ENCODE measurements around the gene LRRIQ1.
"Not testable (repeated sequence)": the region's sequence is repeated elsewhere in the genome, so short reads cannot be mapped to it uniquely, and the experiment has no call there.

LRRIQ1 gene

DNA sequence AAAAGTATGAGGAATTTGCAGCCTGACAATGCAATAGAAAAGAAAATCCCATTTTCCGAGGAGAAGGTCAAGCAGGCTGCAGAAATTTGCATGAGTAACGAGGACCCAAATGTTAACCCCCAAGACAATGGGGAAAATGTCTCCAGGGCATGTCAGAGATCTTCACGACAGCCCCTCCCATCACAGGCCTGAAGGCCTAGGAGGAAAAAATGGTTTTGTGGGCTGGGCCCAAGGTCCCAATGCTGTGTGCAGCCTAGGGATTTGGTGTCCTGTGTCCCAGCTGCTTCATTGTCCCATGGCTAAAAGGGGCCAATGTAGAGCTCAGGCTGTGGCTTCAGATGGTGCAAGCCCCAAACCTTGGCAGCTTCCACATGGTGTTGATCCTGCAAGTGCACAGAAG, 167.7 kb downstream of the LRRIQ1 start:
- not testable (repeated sequence) for DNase-seq

- no peak for DNase-seq
Measured at GRCh38 chr12:85206543-85206942, 170.4 kb downstream of the LRRIQ1 start.

GRCh38 chr12:85224339-85224738, 188.2 kb downstream of the LRRIQ1 start:
- not testable (repeated sequence) for DNase-seq

DNA sequence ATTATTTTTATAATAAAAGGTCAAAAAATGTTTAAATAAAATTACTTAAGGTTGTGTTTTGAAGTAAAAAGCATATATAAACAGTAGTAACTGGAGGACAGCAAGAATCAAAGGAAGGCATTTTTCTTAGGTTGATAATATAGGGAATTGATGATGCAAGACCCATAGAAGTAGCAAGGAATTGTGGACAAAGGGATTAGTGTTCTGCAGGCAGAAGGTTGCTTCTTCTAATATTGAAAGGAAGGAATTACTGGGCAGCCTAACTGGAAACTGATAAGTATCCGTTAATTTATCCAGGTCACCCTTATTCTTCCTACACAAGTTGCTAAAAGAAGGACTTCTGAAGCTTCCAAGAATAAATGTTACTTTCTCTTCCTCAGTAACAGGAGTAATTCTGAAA, 189.3 kb downstream of the LRRIQ1 start:
- DNase-seq, result no peak

DNA sequence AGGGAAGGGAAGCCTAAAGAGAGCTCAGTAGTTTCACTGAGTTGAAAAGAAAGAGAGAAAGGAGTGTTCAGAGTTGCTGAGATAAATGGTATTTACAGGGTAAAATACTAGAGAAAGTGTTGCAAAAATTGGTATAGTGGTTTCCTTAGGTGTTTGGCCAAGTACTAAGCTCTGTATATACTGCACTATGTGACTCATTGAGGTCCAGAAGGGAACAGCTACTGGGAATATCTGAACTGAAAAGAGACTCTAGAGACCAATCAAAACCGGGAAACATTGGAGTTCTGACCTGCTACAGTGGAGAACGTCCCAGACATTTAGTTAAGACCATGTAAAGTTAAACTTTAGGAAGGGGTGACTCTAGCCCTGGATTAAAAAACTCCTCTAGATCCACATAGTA, 201.2 kb downstream of the LRRIQ1 start:
- no peak for DNase-seq

- DNase-seq, result no peak
Measured at GRCh38 chr12:85244561-85244960, 208.4 kb downstream of the LRRIQ1 start.

- no peak for DNase-seq
Measured at GRCh38 chr12:85253853-85254252, 217.7 kb downstream of the LRRIQ1 start.

DNA sequence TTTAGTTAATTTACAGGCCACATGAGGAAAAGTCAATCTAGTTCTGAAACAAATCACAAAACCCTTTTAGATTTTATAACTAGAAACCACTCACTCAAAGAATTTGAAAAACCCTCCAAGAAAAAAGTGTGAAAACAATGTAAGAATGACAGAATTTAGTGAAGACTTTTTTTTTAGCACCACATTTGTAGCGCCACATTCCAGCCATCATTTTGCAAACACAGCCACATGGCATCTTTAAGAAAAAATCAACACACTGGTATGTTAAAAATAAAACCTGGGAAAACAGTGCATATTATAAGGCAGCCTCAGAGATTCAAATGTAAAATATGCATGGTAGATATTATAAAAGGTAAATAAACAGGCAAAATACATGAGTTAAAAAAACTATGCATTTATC, 221.5 kb downstream of the LRRIQ1 start:
- DNase-seq, result no peak

DNA sequence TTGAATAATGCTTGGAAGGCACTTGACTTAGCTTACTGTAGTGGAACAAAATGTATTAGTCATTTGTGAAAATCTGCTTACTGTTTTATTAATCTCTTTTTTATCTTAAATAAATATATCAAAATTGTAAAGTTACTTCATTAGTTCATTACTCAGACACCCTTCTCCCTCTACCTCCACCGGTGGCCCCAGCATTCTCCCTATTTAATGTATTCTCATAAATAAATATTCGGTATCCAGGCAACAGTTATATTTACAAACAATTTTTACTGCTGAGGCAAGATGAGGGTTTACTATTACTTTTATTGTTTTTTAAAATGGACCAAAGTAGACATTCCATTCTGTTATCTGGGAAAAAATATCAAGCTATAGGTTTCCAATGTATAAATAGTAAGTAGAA, 224.3 kb downstream of the LRRIQ1 start:
- DNase-seq, result no peak

DNA sequence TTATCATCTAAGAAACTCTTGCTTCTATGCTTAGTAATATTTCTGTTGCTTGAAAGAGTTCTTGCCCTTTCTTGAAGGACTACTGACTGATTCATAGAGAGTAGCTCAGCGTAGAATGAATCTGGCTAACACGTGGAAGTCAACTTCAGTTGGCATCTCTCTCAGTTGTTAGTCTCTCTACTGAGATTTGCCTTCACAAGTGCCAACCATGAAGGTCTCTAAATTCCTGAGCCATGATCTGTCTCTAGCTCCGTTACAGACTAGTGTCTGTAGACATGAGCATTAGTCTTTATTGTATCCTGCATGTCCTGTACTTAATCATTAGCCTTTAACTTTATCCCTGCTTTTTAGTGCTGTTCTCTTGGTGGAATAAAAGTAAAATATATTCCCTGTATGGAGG, 224.7 kb downstream of the LRRIQ1 start:
- no peak for DNase-seq

DNA sequence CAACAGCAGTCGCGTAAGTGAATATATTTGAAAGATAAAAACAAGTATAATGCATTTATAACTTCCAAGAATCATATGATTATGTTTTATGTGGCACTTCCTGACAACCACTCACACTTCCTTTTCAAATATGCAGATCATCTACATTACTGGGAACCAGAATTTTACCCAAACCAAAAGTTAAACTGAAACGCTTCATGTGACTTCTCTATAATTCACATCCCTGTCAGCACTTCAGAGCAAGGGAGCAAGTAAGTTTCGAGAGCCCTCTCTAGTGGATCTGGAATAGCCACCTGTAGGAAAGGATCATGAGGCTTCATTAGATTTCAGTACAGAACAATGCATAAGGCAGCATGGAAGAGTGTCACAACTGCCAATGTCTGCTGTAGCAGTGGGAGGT, 230.2 kb downstream of the LRRIQ1 start:
- no peak for DNase-seq

DNA sequence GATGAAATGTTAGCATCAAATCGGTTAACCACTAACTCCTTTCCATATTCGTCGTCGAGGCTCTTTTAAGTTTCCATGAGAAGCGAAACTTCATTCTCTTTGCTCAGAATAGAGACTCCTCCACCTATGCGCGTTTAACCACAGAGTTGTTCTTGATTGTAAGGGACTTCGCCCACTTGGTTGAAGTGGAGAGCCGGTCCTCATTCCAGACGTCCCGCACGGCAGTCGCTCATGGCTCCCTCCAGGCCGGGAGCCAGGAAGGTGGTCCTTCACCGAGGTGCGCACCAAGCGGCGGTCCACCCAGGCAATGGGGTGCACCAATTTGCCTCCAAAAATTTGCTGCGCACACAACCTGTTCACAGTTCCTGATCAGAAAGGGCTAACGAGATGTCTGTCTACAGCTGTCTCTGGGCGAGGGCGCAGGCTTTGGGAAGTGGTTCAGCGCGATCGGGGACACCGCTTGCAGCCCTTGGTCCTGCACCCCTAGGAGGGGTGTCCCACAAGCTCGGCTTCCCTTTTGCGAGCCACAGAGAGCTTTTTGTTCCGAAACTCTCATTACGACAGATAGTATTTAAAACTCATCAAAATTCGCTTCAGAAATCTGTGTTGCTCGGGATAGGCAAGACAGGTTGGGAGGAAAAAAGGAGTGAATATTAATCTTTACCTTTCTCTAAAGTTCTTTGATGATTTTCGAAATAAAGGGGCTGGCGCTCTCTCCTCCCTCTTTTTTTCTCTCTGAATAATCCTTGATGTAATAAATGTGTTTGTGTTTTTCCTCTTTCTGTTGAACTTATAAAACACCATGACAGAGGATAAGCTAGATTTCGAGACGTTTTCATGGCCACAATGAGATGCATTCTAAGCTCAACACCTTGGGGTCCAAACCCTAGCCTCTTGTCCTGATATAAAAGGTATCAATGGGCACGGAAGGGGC, 237.5 kb downstream of the LRRIQ1 start:
- DNase-seq, result no peak

GRCh38 chr12:85274315-85274651, 238.1 kb downstream of the LRRIQ1 start:
- DNase-seq, result no peak

GRCh38 chr12:85275374-85275773, 239.2 kb downstream of the LRRIQ1 start:
- DNase-seq, result no peak

DNA sequence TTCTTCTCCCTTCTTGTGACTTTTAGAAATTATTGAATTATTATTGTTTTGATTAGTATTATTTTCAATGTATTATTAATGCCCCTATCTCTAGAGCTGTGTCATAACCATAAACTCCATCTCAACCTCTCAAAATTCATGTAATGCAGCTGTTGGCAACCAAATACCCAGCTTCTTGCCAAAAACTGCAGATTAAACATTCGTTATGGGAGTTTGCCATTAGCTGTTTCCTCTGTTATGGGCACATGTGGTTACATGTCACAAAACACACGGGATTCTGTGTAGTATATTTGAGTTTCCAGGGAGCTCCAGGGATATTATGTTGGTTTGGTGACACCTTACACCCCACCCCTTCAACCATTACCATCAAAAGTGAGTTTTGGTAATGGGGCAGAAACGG, 241.0 kb downstream of the LRRIQ1 start:
- DNase-seq, result no peak

DNA sequence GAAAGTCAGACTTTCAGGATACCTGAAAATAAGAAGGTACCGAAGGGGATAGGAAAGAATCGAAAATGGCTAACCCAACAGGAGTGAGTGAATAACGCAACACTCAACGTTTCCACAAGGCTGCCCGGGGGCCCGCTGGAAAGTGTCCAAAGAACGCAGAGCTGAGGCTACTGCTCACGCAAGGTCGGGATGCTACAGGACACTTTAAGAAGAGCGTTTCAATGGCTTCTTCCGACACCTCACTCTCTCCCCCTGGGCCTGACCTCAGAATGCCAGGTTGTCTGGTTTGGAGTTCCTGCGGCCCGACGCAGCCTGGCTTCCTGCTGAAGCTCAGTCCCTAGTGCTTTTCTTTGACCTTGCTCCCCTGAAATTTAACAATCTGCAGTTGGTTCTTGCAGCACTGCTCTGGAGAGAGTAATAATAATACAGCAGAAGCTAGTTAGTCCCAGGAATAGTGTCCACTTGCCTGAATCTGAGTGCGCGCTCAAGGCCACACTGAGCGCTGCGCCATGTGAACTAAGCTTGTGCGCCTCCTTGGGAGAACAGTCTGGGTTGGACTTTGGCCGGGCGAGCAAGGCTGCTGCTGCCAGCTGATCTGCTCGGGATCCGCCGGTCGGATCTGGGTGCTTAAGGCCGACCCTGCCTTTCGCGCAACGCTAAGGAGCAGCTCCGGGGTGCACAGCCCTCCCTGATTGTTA, 241.9 kb downstream of the LRRIQ1 start:
- no peak for DNase-seq

DNA sequence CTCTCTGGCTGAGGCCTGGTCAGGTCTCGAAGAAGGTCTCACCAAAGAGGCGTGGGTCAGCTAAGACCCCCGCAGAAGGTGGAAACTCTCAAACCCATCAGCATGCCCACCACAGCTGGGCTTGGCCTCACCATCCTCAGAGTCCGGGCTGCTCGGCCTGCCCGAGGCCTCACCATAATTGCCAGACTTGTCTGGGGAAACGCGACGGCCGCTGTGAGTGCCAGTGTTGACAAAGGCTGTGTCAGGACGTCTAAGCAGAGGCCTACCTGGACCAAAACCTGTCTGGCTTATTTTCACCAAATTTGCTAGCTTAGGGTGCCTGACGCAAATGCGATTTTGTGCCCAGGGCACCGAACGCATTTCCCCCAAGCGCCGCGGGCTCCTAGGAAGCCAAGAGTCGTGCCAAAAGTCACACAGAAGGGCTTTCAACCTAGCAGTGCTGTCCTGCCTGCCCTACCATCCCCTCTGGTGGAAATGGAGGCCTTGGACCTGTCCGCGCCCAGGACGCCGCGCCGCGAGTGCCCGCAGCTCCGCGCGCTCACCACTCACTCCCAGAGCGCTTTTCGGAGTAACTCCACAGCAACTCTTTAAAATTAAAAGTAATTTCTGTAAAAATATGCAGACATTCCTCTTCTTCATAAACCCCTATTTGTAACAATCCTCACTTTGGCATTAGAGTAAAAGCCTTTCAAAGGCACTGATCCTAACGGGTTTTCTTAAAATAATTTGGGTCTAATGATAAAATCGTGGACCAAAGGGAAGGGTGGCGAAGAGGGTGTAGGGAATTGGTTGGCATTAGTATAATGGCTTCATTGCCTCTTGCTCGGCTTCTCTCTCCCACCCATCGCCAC, 242.7 kb downstream of the LRRIQ1 start:
- DNase-seq, result no peak

- DNase-seq, result no peak
Measured at GRCh38 chr12:85279449-85280164, 243.5 kb downstream of the LRRIQ1 start.

DNA sequence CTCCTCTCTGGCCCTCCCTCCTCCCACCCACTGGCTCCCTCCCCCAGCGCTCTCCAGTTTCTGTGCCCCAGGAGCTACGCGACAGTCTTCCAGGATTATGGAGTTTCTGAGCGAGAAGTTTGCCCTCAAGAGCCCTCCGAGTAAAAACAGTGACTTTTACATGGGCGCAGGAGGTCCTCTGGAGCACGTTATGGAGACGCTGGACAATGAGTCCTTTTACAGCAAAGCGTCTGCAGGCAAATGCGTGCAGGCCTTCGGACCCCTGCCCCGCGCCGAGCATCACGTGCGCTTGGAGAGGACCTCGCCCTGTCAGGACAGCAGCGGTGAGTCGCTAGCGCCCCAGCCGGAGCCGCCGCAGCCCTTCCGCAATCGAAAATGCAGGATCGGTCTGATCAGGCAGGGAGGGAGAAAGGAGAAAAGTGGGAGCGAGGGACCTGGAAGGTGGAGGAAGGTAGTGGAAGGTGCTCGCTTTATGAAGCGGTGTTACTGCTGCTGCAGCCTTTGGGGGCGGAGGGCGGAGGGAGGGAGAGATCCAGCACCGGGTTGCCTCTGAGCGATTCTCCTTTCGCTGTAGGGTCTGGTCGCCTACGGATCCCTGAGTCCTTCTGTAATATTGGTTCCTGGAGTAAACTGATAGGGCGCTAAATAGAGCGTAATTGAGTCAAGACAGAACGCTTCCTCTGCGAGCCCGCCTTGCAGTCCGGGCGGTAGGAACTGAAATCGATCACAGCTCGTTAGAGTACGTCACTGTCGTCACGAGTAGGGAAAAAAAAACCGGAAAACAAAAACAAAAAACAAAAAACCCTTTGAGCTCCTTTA, 244.2 kb downstream of the LRRIQ1 start, which contains the start of gene ALX1:
Gene ALX1 (plus strand): TSS at position 56 of the 819 bp plus-strand sequence. CDS start 42 bp downstream, at position 98.
- DNase-seq, result no peak

- no peak for DNase-seq
Measured at GRCh38 chr12:85280984-85281630, 245.0 kb downstream of the LRRIQ1 start.
